Endothelial cell of coronary artery (primary cell): ENCODE data around the gene TRIM74. TPM values are rescaled to one million over a fixed set of nuclear protein-coding genes. Genes with fewer than 3 reads are reported as not detected.

Experiments used
- total RNA-seq: library from RNA; depleted of rRNA; stranded (reverse); fragments of >200 nt; gene quantifications from 2 replicates; pipeline ENCODE4 v1.2.3, GENCODE V29; 2014

The TRIM74 gene
- total RNA-seq = 0.19 TPM in 1 of 2 replicates, not detected in the other

DNA sequence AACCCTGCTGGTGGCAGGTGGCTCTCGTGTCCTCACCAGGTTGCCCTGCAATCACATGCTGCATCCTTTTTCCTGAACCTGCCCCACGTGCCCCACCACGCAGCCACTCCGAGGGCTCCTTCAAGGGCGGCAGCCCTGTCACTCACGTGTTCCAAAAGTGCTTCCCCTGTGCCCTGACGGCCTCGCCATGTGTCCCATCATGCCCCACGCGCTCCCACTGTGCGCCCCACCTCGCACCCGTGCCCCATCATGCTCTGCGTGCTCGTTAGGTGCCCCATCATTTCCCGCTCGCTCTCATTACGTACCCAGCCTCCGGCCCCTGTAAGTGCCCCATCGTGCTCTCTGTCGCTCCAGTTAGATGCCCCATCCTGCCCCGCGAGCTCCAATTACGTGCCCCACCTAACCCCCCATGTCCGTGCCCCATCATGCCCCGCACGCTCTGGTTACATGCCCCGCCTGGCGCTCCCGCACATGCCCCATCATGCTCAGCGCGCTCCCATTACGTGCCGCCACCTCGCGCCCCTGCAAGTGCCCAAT, at the start of gene TRIM74:
Gene TRIM74 (minus strand): TSS at position 487 of the 537 bp plus-strand sequence. CDS start 3,309 bp downstream, outside the sequence.

DNA sequence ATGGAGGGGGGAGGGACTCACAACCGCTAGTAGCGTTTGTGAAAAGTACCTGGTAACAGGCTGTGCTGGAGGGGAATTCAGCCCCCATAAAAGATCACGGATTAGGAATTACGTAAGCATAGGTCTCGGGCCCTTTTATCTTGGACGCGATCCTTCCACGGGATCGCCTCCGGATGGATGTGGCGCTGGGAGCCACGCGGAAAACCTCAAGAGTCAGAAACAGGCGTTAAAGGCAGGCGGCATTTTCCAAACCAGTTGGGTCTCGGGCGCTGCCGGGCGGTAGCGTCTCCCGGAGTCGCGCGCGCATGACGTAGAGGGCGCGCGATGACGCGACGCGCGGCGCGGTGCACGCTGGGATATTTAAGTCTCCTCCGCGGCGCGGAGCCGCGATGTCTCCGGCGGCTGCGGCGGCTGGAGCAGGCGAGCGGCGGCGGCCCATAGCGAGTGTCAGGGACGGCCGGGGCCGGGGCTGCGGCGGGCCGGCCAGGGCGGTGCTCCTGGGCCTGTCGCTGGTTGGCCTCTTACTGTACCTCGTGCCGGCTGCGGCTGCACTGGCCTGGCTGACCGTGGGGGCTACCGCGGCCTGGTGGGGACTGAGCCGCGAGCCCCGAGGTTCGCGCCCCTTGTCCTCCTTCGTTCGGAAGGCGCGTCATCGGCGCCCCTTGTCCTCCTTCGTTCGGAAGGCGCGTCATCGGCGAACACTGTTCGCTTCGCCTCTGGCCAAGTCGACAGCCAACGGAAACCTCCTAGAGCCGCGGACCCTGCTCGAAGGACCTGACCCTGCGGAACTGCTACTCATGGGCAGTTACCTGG, 44.3 kb downstream of the TRIM74 start, which contains the start of gene POM121:
Gene POM121 (plus strand): TSS at position 363 of the 813 bp plus-strand sequence. CDS start 27 bp downstream, at position 390.

Other genes starting within 250 kb of the TRIM74 start
- 4.8 and 9.4 TPM in 2 replicates for gene TYW1B, start 141.3 kb downstream of the TRIM74 start, total RNA-seq
- 4.3 and 5.5 TPM in 2 replicates for gene POM121, start 44.4 kb downstream of the TRIM74 start, total RNA-seq
- gene SPDYE8, start 60.3 kb upstream of the TRIM74 start, total RNA-seq = not detected in 2 replicates
- not detected in 2 replicates for gene SPDYE11, start 88.4 kb upstream of the TRIM74 start, total RNA-seq
- gene SPDYE9, start 116.6 kb upstream of the TRIM74 start, total RNA-seq = not detected in 2 replicates